GM18517 (cell line): Measurements from ENCODE around the gene CAPN11.
"Not testable (repeated sequence)": the region's sequence is repeated elsewhere in the genome, so short reads cannot be mapped to it uniquely, and the experiment has no call there.

ENCODE experiments used
- ATAC-seq: cut with Tn5 transposase; IDR thresholded peaks from one replicate; pipeline ENCODE4 v1.9.1; 2021; ENCODE audit warnings: mild to moderate bottlenecking, moderate library complexity; ENCODE audit not compliant: unreplicated experiment

Gene CAPN11

DNA sequence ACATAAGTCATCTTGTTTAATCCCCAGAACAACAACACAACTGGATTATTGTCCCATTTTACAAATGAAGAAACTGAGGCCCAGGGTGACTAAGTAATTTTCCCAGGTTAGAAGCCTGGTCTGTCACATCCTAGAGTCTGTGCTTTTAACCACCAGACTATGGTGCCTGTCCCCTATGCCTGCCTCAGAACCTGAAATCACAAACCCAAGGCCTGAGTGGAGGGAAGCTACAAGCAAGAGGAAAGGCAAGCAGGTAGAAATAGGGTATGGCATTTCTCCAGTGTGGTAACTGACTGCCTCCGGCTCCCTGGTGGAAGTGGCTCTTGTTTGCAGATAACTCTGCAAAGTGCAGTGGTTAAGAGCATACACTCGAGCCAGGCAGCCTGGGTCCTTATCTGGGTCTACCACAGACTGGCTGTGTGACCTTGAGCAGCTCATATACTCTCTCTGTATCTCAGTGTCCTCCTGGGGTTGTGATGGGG lies 28.7 kb upstream of the CAPN11 start:
- ATAC-seq = no peak

DNA sequence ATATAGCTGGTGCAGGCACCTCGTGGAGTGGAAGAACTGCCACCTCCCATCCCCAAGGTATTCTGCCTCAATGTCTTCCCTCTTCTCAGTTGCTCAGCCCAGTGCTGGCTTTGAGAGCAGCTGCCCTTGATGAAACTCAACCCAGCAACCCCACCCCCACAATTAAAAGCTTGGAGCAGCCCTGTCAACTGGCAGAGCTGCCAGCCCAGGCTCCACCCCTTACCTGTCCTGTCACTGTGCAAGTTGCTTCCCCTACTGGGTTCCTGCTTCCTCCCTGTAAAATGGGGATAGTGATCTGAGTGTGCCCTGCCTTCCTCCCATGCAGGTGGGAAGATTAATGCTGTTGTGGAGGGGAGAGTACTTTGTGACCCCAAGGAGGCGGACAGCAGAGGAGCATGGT lies 26.7 kb upstream of the CAPN11 start:
- no peak for ATAC-seq

DNA sequence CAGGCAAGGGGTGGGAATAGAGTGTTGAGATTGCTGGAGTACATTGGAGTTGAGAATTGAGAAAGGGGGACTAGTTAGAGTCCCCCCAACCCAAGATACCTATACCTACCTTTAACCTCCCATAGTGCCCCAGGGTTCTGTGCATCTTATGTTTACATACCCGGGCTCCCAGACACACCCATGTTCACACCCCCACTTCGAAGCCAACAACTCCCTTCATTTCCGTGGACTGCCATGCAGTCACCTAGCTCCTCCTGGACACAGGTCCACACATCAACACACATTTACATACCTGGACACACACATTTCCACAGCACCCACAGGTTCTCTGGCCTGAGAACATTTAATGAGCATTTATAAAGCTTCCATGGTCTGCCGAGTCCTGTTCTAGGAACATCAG lies 26.1 kb upstream of the CAPN11 start:
- ATAC-seq = no peak

DNA sequence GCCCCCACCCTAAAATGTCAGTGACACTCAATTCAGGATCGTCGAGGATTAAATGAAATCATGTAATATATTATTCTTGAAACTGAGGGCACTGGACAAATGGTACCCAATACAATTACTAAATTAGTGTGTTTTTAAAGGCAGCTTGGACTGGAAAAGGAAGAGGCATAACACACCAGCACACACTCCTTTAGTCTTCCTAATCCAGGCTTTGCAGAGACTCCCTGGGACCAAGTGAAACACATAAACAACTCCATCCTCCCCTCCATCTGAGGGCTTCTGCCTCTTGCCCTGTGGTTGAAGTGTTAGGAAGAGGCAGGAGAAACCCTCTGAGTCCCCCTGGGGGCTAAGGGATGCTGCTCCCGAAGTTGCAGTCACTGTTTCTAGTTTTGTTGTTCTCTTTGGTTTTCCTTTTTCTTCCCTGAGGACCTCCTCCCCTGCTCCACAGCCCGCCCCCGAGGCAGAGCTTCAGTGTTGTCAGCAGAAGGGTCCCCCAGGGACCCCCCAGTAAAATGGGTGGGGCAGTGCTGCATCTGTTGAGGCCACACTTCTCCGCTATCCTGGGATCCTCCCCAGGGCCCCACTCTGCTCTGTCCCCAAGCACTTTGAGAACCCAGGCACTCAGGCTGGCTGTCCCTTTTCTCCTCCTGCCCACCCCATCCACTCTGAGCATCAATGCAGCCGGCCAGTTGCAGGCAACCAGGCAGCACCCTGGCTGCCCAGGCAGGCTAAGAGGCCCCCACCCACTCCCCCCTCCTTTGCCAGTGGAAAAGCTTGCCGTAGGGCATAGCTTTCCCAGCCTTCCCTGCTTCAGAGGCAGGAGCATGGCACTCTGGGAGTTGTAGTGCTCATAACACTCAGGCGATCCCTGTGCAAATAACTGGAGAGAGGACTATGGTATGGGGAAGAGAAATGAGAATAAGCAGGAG lies 25.4 kb upstream of the CAPN11 start:
- no peak for ATAC-seq

DNA sequence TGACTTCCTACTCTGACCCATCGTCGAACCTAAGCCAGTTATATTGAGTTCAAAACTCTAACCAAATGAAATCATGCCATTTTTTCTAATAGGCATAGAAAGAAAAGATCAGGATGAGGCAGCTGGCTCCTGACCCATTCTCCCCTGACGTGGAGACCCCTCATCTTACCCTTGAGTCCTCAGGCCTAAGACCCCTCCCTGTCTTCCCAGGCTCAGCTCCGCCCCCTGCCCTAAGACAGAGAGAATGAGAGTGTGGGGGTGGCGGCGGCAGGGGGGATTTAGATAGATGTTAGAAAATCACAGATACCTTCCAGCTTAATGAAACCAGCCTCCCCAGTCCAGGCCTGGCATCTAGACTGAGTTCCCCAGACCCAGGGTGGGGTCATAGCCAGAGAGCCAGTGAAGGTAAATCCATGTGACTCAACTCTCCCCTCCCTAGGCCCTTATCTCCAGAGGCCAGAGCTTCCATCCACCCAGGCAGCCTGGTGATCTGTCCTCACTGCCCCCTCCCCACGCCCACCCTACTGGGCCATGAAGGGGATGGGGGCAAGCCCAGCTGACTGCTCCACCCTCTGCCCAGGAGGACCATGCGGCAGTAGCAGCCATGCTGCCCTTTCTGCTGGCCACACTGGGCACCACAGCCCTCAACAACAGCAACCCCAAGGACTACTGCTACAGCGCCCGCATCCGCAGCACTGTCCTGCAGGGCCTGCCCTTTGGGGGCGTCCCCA lies 24.5 kb upstream of the CAPN11 start:
- ATAC-seq = no peak

DNA sequence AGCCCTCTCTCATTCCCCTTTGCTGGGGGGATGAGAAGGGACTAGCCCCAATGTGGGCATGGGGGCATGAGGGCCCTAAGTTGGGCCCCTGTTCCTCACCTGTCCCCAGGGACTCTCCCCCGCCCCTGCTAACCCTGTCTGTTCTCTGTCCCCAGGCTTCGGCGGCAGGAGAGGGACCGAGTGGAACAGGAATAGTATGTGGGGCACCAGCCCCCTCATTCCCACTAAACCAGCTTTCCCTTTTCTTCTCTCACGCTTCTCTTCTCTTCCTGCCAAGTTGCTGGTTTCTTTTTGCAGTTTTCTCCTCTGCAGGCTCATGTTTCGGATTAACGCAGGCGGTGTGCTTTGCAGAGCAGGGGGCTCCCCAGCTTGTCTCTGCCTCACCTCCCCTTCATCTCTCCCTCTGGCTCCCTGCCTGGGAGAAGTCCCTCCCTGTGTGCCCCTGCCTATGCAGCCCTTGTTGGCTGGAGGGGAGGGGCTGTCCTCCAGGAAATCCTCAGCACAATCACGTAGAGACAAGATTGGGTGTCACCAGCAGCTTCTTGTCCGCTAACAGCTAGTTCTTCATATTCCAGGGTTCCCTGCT lies 23.4 kb upstream of the CAPN11 start:
- ATAC-seq = no peak

DNA sequence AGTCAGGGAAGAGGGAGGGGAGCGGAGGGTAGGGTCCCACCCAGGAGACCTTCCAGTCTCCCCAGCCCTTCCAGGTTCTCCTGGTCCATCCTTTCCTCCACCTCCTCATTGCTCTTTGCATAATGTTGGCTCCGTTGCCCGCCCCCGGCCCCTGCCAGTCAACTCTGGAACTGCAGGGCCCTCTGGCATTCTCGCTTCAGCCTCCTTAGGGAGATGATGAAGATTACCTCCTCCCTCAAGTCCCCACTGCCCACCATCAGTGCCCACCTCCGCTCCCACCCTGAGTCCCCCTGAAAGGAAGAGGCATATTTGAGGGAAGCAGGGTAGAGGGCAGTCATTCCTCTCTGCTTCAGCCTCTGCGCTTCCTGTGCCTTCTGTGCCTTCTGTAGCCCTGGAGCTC lies 22.7 kb upstream of the CAPN11 start:
- ATAC-seq = no peak

DNA sequence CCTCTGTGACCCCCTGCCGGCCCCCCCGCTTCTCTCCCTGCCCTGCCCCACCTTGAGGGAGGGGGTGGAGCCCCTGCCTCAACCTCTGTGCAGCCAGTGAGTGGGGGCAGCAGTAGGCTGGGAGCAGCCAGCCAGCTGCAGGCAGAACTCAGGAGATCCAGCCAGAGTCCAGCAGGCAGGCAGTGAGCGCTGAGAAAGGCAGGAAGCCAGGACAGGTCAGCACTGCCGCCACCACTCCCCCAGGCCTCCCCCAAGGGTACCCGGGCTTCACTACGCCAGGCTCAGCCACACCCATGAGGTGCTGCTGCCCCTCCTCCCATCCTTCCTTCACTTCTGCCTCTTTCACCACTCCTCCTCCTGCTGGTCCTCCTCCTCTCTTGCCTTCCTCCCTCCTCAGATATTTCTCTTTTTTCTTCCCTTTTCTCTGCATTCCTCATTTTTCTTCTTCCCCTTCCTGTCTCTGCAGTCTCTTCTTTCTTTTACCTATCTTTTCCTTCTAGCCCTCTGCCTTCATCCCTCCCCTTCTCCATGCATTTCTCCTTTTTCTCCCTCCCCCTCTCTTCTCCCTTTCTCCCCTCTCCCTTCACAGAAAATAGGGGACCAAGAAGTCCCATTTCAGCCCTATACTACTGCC lies 19.8 kb upstream of the CAPN11 start:
- no peak for ATAC-seq

DNA sequence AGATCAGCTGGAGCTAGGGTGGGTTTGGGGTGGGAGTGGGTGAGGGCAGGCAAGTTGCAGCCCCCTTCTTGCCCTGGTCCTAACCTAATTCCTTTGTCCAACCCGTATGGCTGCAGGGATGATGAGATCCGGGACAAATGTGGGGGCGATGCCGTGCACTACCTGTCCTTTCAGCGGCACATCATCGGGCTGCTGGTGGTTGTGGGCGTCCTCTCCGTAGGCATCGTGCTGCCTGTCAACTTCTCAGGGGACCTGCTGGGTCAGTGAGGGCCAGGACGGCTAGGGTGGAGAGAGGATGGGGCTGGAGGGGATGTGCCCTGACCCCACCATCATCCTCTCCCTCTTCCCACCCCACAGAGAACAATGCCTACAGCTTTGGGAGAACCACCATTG lies 19.3 kb upstream of the CAPN11 start:
- no peak for ATAC-seq

DNA sequence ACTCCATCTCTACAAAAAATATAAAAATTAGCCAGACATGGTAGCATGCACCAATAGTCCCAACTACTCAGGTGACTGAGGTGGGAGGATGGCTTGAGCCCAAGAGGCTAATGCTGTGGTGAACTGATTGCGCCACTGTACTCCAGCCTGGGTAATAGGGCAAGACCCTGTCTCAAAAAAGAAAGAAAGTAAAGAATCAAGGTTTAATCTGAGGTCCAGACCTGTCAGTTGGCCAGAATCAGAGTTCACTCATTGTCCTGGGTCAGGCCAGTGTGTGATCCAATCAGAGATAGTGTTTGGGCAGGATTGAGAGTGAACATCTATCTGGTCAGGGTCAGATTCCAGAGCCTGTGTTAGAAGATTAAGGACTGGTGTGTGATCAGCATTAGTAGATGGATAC lies 15.8 kb upstream of the CAPN11 start:
- ATAC-seq = no peak

DNA sequence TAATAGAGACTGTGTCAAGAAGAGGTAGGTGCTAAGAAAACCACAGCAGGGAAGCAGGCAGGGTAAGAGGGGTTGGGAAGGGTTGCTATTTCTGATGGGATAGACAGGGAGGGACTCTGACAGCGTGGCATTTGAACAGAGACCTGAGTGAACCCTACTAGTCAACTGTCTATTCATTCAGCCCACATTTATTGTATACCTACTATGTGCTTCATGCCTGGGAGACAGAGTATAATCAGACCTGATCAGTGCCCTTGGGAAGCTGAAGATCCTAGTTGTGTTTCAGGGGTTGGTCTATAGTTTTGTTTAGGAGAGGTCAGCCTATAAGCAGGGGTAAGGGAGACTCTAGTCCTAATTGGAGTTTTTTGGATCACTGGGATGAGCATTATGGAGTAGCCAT lies 14.9 kb upstream of the CAPN11 start:
- no peak for ATAC-seq

DNA sequence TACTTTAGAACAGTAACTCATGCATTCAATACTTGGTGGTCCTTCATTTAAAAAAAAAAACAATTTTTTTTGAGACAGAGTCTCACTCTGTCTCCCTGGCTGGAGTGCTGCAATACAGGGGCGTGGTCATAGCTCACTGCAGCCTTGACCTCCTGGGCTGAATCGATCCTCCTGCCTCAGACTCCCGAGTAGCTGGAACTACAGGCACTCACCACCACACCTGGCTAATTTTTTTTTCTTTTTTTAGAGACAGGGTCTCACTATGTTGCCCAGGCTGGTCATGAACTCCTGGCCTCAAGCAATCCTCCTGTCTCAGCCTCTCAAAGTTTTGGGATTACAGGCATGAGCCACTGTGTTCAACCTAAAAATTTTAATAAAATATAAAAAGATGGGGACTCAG lies 14.1 kb upstream of the CAPN11 start:
- ATAC-seq = not testable (repeated sequence)

DNA sequence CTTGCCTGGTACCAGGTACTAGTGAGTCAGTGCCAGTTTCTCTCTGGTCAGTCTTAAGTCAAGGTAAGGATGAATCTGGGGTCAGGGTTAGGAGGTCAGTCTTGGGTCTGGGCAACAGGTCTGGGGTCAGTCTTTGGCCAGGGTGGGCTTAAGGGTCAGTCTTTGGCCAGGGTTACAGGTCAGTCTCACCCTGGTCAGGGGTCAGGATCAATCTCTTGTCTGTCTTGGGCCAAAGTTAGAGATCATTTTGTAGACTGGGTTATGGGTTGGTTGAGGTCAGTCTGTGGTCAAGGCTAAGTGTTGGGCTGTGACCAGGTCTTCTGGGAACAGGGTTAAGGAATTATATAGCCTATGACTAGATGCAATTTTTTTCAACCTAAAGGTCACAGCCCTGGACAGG lies 12.8 kb upstream of the CAPN11 start:
- no peak for ATAC-seq

DNA sequence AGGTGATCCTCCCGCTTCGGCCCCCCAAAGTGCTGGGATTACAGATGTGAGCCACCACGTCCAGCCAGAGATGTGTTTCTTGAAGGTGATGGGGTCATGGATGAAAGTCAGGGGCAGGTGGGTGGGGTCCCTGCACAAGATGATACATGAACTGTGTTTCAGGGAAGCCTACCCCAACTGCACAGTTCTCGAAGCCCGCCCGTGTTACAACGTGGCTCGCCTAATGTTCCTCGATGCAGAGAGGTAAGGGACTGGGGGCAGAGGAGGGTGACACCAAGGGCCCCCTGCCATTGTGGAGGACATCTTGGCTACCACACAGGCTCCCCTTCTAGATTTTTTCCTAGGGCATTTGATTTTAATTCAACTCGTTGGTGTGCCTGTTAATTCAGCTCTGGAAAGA lies 11.9 kb upstream of the CAPN11 start:
- ATAC-seq = no peak

DNA sequence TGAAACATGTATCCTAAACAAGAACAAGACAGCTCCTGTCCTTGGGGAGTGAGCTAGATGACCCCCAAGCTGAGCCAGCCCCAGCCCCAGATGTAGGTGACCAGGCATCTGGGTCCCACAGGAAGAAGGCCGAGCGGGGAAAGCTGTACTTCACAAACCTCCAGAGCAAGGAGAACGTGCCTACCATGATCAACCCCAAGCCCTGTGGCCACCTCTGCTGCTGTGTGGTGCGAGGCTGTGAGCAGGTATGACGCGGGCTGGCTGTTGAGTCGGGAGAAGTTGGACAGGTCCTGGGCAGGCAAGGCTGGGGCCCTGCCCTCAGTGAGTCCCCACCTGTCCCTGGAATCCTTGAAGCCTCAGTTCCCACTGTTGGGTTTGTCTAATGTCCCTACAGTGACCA lies 11.4 kb upstream of the CAPN11 start:
- ATAC-seq = no peak

DNA sequence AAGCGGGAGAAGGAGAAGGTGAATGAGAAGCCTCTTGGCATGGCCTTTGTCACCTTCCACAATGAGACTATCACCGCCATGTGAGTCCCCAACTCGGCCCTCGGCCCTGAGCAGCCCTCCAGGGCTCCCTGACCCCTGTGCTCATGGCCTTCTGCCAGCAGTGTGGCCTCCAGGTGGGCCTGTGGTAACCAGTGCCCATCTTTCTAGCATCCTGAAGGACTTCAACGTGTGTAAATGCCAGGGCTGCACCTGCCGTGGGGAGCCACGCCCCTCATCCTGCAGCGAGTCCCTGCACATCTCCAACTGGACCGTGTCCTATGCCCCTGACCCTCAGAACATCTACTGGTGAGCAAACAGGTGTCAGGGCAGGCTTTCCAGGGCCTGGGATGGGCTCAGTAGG lies 10.3 kb upstream of the CAPN11 start:
- no peak for ATAC-seq

DNA sequence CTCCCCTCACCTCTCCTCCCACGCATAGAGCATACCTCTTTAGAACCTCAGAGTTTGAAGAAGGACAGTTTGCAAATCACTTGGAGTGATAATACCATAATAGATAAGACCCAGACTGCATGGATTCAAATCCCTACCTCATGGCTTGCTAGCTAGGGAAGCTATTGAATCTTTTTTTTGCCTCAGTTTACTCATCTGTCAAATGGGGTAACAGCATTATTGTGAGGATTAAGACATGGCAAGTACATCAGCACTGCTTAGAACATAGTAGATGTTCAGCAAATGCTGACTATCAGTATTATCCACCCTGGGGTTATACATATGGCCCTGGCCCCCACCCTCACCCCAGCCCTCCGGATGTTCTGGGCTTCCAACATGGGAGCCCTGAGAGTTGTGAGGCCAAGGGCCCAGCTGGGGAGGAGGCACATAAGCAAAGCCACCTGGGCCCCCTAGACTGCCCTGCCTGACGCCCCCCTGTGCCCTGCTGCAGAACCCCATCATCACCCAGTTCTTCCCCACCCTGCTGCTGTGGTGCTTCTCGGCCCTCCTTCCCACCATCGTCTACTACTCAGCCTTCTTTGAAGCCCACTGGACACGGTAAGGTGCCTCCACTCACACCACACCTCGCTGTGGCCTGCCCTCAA lies 9.1 kb upstream of the CAPN11 start:
- ATAC-seq = no peak

DNA sequence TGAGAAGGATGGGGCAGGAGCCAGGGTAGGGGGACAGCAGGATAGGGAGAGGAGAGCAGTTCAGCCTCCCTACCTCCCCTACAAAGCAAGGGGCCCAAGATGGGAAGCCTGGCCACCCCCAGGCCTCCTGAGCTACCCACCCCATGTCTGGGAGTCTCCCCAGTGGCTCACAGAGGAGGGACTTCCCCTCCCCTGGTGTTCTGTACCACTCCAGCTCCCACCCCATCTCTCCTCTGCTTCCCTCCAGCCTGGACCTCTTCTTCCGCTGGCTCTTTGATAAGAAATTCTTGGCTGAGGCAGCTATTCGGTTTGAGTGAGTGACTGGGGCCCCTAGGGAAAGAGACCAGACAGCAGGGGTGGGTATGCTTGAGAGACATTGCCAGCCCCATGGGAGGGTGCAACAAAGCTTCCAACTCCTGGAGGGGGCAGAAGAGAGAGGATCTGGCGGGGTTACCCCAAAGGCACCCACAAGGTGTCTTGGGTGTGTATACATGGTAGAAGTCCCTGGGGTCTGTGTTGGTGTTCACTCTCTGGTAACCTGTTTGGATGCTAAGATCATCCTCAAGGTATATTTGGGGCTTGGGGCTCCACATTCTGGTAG lies 8.2 kb upstream of the CAPN11 start:
- no peak for ATAC-seq

DNA sequence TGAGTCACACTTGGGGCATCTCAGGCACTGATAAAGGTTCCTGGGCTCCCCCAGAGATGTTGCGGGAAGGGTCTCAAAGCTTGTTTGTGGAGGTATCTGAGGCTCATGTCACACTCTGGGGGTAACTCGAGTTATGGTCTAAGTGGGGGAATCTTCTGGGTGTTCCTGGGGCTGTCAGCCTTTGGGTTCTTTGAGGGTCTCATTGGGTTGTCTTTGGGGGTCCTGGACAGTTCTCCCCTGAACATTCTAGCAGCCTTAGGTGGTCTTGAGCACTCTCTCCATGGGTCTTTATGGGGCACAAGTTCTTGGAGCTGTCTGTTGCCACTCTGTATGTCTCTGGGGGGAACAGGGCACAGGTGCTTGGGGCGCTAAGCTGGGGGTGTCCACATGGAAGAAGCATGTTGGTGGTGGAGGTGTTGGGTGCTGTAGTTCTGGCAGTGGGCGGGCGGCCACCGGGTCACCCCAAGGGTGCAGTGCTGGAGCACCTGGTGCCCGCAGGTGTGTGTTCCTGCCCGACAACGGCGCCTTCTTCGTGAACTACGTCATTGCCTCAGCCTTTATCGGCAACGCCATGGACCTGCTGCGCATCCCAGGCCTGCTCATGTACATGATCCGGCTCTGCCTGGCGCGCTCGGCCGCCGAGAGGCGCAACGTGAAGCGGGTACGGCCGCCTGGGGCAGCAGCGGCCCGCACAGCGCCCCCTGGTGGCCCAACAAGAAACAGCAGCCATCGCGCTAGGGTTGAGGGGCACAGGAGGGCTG lies 7.1 kb upstream of the CAPN11 start:
- ATAC-seq = no peak

DNA sequence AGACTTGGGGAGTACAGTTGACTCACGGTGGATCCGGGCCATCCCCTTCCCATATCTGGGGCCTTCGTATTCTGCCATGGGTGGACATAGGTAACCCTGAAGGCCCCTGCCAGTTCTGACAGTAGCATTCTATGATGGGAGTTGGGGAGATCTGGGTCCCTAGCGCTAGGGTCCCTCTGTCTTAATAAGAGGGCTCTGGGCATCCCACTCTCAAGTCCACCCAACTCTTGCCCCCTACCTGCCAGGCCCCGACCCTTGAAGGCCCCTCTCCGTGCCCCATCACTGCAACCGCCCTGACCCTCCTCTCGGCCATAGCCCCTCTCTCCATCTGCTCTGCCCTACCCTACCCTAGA lies 6.5 kb upstream of the CAPN11 start:
- ATAC-seq = no peak
